ENCODE measurements around the gene ULBP2. TPM values are rescaled to one million over a fixed set of nuclear protein-coding genes. Genes with fewer than 3 reads are reported as not detected.

ULBP2 gene
- total RNA-seq, 1 donor = 6.9 TPM

DNA sequence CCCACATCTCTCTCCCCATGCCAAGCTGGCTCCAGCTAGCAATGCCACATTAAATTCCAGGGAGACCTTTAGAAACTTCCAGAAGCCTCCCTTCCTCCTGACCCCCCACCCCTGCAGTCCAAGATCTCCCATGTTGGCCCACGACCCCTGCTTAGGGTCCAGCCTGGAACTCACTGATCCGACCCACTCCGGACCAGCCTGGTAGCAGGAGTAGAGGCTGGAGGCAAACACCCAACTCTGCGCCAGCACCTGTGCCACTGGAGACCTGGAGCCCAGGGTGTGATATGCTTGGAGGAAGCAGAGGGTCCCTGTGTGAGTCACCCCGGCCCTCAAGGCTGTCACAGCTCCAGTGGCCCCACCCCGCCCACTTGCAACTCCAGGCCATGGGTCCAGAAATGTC is 18.7 kb downstream of the ULBP2 start:
- no peak overlapping the region for H3K4me3 ChIP-seq (ENCODE audit: low read depth, low read length)
- TF ChIP-seq, protein P1, sequence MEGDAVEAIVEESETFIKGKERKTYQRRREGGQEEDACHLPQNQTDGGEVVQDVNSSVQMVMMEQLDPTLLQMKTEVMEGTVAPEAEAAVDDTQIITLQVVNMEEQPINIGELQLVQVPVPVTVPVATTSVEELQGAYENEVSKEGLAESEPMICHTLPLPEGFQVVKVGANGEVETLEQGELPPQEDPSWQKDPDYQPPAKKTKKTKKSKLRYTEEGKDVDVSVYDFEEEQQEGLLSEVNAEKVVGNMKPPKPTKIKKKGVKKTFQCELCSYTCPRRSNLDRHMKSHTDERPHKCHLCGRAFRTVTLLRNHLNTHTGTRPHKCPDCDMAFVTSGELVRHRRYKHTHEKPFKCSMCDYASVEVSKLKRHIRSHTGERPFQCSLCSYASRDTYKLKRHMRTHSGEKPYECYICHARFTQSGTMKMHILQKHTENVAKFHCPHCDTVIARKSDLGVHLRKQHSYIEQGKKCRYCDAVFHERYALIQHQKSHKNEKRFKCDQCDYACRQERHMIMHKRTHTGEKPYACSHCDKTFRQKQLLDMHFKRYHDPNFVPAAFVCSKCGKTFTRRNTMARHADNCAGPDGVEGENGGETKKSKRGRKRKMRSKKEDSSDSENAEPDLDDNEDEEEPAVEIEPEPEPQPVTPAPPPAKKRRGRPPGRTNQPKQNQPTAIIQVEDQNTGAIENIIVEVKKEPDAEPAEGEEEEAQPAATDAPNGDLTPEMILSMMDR (IDR thresholded peaks at IDR 0.05; ENCODE audit: insufficient read depth, low read depth, low read length) = no peak
- DNase-seq (ENCODE audit: low read depth) = no peak

DNA sequence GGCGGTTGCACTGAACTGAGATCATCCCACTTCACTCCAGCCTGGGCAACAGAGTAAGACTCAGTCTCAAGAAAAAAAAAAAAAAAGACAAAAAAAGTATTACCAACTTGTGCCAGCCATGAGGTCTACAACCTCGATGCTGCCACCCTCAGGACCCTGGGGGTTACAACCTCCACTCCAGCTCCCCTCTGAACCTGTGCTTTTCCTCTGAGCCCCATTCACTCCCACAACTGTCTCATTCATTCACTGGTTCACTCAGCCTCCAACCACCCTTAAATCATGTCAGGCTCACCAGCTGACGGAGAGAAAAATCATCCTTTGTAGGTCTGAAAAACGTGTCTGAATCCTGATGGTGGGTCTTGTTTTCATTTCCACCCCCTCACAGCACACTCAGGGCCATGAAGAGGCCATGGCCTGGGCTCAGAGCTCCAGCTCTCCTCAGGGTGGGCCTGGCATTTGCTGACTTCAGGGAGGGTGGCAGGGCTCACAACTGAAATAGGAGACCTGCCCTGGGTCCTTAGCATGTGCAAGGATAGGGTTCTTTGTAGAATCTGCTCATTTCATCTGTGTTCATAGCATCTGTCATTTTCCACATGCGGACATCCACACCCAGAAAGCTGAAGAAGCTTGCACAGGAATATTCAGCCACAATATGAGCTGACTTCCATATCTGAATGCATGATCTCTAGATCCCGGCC is 20.1 kb downstream of the ULBP2 start:
- DNase-seq (ENCODE audit: low read depth) = no peak

DNA sequence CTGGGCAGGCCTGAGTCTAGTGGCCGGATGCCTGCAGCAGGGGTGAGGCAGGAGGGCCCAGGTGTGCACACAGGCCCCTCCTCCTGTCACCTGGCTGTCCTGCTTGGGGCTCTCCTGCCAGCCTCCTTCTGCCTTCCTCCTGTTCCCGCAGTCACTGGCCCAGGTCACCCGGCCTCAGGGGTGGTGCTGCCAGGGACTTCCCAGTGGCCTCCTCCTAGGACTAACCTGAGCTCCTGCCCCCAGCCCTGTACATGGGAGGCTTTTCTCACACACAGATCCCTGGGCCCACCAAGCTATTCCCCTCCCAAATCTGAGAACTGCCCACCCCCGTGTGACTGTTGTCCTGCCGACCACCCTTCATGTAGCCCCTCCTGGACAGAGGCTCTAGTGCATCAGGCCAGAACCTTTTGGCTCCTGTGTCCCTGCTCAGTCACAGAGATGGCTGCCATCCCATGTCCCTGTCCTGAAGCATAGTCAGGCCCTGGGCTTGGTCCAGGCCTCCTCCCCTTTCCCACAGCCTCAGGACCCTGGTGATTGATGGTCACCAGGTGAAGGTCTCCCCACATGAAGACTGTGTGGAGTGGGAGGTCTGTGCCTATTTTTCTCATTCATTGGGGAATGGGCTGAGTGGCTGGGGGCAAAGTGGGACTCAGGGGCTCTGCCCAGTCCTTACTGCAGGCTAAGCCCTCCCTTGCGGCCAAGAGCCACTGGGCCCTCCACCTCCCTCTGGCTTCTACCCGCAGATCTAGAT is 20.8 kb downstream of the ULBP2 start:
- TF ChIP-seq, protein P1 (IDR thresholded peaks at IDR 0.05; ENCODE audit: insufficient read depth, low read depth, low read length) = no peak
- peak overlapping the region; percentile 50 for H3K4me3 ChIP-seq (ENCODE audit: low read depth, low read length)
- DNase-seq (ENCODE audit: low read depth) = no peak

More for the DNA sequence above, 20.1 kb downstream of the ULBP2 start:
- TF ChIP-seq, protein P1 (IDR thresholded peaks at IDR 0.05; ENCODE audit: insufficient read depth, low read depth, low read length) = peak; percentile 32
- H3K4me3 ChIP-seq (ENCODE audit: low read depth, low read length) = no peak overlapping the region

DNA sequence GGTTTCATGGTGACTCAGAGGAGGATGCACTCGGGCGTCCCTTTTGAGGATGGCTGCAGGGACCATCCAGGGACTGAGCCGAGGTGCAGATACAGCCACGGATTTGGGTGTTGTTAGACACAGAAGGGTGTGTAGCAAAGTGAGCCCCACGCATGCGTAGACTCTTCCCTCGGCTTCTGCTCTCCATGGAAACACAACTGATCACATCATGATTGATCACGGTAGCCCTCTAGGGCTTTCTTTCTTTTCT is 21.3 kb downstream of the ULBP2 start:
- peak overlapping the region; percentile 50 for H3K4me3 ChIP-seq (ENCODE audit: low read depth, low read length)
- DNase-seq (ENCODE audit: low read depth) = peak; percentile 34
- TF ChIP-seq, protein P1 (IDR thresholded peaks at IDR 0.05; ENCODE audit: insufficient read depth, low read depth, low read length) = no peak

DNA sequence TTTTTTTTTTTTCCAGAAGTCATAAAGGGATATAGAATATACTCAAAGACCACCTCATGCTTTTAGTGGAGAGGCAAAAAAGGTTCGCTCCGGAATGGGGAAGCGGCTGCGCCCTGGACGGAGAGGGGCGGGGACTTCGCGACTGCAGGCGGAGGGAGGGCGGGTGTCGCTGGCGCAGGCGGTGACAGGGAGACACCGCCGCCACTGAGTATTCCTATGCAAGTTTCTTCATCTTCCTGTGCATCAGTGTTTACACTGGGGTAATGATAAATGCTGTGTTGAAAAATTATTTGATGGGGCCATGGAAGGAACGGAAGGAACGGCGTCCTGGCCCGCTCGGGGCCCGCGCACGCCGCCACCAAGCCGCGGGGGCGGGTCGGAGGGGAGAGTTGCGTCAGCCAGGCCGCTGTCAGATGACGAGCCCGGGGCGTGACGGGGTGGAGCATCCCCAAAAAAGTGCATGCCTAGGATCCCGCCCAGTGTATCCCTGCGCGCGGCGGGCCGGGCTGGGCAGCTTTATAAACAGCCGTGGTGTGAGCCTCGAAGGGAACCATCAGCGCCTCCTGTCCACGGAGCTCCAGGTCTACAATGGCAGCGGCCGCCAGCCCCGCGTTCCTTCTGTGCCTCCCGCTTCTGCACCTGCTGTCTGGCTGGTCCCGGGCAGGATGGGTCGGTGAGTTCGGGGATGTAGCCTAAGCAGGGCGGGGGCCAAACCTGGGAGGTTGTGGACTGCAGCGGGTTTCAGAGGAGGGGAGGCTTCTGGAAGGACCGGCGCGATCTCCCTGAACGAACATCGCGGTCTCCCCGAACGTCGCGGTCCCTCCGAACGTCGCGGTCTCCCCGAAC is 21.9 kb downstream of the ULBP2 start, which contains the start of gene ULBP1:
Gene ULBP1 (plus strand): TSS at position 482 of the 846 bp plus-strand sequence. CDS start 107 bp downstream, at position 589.
- DNase-seq (ENCODE audit: low read depth) = peak; percentile 90
- peak within 1 kb of the TSS; percentile 50 for H3K4me3 ChIP-seq (ENCODE audit: low read depth, low read length)
- TF ChIP-seq, protein P1 (IDR thresholded peaks at IDR 0.05; ENCODE audit: insufficient read depth, low read depth, low read length) = no peak

DNA sequence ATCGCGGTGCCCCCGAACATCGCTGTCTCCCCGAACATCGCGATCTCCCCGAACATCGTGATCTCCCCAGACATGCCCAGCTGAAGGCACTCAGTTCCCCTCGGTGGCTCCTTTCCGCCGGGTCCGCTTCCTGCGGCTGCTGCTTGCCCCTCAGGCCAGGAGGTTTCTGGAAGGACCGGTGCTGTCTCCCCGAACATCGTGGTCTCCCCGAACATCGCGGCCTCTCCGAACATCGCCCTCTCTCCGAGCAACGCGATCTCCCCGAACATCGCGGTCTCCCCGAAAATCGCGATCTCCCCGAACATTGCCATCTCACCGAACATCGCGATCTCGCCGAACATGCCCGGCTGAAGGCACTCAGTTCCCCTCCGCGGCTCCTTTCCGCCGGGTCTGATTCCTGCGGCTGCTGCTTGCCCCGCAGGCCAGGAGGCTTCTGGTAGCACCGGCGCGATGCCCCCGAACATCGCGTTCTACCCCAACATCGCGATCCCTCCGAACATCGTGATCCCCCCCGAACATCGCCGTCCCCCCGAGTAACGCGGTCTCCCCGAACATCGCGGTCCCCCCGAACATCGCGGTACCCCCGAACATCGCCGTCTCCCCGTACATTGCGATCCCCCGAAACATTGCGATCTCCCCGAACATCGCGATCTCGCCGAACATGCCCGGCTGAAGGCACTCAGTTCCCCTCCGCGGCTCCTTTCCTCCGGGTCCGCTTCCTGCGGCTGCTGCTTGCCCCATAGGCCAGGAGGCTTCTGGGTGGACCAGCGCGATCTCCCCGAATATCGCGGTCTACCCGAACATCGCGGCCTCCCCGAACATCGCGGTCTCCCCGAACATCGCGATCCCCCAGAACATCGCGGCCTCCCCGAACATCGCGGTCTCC is 22.7 kb downstream of the ULBP2 start:
- peak overlapping the region; percentile 50 for H3K4me3 ChIP-seq (ENCODE audit: low read depth, low read length)
- TF ChIP-seq, protein P1 (IDR thresholded peaks at IDR 0.05; ENCODE audit: insufficient read depth, low read depth, low read length) = no peak
- peak; percentile 24 for DNase-seq (ENCODE audit: low read depth)
